Heart left ventricle (tissue), 16 donors: ENCODE measurements around the gene CABLES2. TPM values are rescaled to one million over a fixed set of nuclear protein-coding genes. Genes with fewer than 3 reads are reported as not detected.

Source experiments
- ATAC-seq, 4 donors: fragments of 200-7000 bp; cut with Tn5 transposase; one replicate each; pipeline ENCODE4 v1.9.1; 2020 to 2022; ENCODE audit warnings: moderate library complexity in 4 of 4, mild to moderate bottlenecking in 3 of 4, moderate number of reproducible peaks in 1 of 4
- DNase-seq, 5 donors: peaks; one replicate each; pipeline ENCODE4 v3.0.0-alpha.2; 2020
- H3K27ac ChIP-seq, 12 donors: fragments of 200-600 bp; sonication (generic) in 4 of 12; one replicate each; pipeline versions ENCODE4 v1.5.0 to v1.8.0; 2016 to 2022; ENCODE audit warnings: mild to moderate bottlenecking in 2 of 12
- H3K27me3 ChIP-seq, 9 donors: fragments of 200-600 bp; sonication (generic) in 2 of 9; one replicate each; pipeline versions ENCODE4 v1.5.1 to v1.8.0; 2016 to 2022; ENCODE audit warnings: mild to moderate bottlenecking in 3 of 9
- H3K36me3 ChIP-seq, 9 donors: fragments of 200-600 bp; sonication (generic) in 2 of 9; one replicate each; pipeline versions ENCODE4 v1.5.0 to v1.8.0; 2018 to 2022; ENCODE audit warnings: mild to moderate bottlenecking in 2 of 9
- H3K4me1 ChIP-seq, 12 donors: fragments of 200-600 bp; sonication (generic) in 4 of 12; one replicate each; pipeline versions ENCODE4 v1.5.0 to v1.8.0; 2016 to 2022; ENCODE audit warnings: mild to moderate bottlenecking in 3 of 12
- H3K4me3 ChIP-seq, 12 donors: fragments of 200-600 bp; sonication (generic) in 4 of 12; one replicate each; pipeline versions ENCODE4 v1.5.0 to v1.8.0; 2017 to 2022; ENCODE audit warnings: mild to moderate bottlenecking in 9 of 12, moderate library complexity in 4 of 12
- H3K9me3 ChIP-seq, 12 donors: fragments of 200-600 bp; sonication (generic) in 4 of 12; one replicate each; pipeline versions ENCODE4 v1.5.0 to v1.8.0; 2016 to 2022; ENCODE audit warnings: mild to moderate bottlenecking in 1 of 12
- CTCF ChIP-seq, 12 donors: fragments of 200-600 bp; sonication (generic) in 4 of 12; IDR thresholded peaks; one replicate each; pipeline versions ENCODE4 v1.5.0 to v1.8.0; 2018 to 2022; ENCODE audit warnings: antibody characterized with exemption in 12 of 12, mild to moderate bottlenecking in 5 of 12
- POLR2A ChIP-seq, 2 donors: fragments of 450-650 bp; IDR thresholded peaks; one replicate each; pipeline ENCODE4 v1.6.1; 2017; ENCODE audit warnings: antibody characterized with exemption in 2 of 2, mild to moderate bottlenecking in 2 of 2, moderate library complexity in 2 of 2
- WGBS, 4 donors: extraction: QIAGEN DNeasy Blood & Tissue Kit in 2 of 4; methylation state at CpG; one replicate each; pipeline versions ENCODE4 v1.1.5 to v1.1.7; 2013 to 2018; 5-methylcytosine and 5-hydroxymethylcytosine counted together
- intact Hi-C, 10 donors: fragments of 100-400 bp; cut with DNase I; formaldehyde crosslinking; loops; one replicate each; pipeline versions ENCODE4 v1.11.1 to v1.14.2; 2022
- polyA plus RNA-seq, 2 donors: library from polyadenylated mRNA; stranded (reverse); fragments of 200-250 nt; gene quantifications; one replicate each; pipeline ENCODE4 v1.2.3, GENCODE V29; 2013
- total RNA-seq, 9 donors: library from RNA; depleted of rRNA in 2 of 9; stranded (reverse); fragments of >200 nt in 2 of 9; fragmentation: NEBNext Ultra II Directional in 3 of 9; extraction: Animal tissue kit (Norgen Biotek cat#: 25700) in 3 of 9; gene quantifications; one replicate each; pipeline versions ENCODE4 v1.1.0 to v1.2.4, GENCODE V29; 2016 to 2023
- donor health status: ischemic (EF 13 %, LVEDD 7.1; RV severe dilation, severe dysfunction).
- donor health status: healthy with polysubstance abuse.
- donor health status: DM: no; HTN: yes; CAD: no.
- donor health status: DM: no; HTN: no; CAD: no.
- donor health status: ischemic (EF 25% LVEDD 6.9; RV normal size, moderate dysfunction).
- donor health status: ischemic (EF 25% LVEDD 5.7; RV mildly dilated, moderate dysfunction).
- donor health status: healthy.
- donor health status: DM: yes; HTN: yes; CAD: no.
- donor health status: ischemic (EF 35%, LVEDD 5.7; RV mildly dilated, moderate dysfunction).
- donor health status: nonischemic (EF 11% LVEDD 7.7; RV severe dilation, severe dysfunction).
- donor health status: DM: yes; HTN: yes; CAD: no.
- donor health status: PGD.
- donor health status: ischemic (EF 29% LVEDD 5.4; RV normal size, mild dysfunction).
- donor health status: nonischemic (EF 23%, LVEDD 6.1; RV moderate dilation, normal function).

Gene CABLES2
- total and polyA plus RNA-seq, 11 donors: 2.9 to 12.0 (median 8.8) TPM

DNA sequence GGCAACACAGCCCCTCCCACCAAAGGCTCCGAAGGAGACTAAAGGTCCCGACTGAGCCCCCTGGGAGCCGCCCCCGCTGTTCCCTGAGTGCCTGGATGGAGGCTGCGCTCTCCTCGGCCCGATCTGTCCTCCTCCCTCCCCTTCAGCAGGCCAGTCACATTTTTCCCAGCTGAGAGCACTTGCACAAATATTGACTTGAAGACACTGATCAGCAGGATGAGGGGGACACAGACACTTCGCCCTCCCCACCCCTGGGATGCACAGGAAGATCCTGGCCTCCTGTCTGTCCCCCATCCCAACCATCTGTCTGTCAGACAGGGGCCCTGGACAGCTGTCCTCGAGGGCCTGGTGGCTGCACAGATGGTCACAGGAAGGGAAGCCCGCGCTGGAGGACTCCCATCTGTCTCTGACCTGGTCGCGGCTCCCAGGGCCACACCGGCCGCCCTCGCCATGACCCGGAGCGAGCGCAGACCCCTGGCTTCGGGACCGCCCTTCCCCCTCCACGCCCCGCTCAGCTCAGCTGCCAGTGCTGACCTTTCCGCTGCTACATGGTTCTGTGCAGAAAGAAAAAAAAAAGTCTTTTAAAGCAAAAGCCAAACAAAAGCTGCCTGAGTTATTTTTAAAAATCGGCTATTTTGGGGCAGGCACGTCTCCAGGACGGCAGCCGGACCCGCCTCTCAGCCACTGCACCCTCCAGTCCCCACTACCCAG lies 51.1 kb downstream of the CABLES2 start:
- WGBS, 4 donors: 9 to 28% (median 13%) methylated on average over 16 to 29 of the region's 29 CpGs
- intact Hi-C loops: loop anchor here in 4 of 10 donors (2.0 to 10.0 kb wide), 4 partner anchors 25 to 54 kb away; partner anchors contain the start of gene ADRM1 (in 2 of the 4)

GRCh38 chr20:62355516-62355877 lies 51.6 kb downstream of the CABLES2 start:
- Histone ChIP-seq H3K9me3 (no peaks in the 10 kb centered on the region), H3K27ac (peak overlapping the region; percentile 69 to 97 (median 93)), H3K4me3 (peak overlapping the region in 9 of 12 donors; percentile 12 to 48 (median 36)), H3K4me1 (peaks cover 32 to 82% (median 69%) of the 10 kb centered on the region in 12 donors), H3K27me3 (peaks cover 0 to 4% (median 0%) of the 10 kb centered on the region in 9 donors), H3K36me3 (peaks cover 0 to 25% (median 14%) of the 10 kb centered on the region in 9 donors)
- TF ChIP-seq CTCF (IDR thresholded peaks at IDR 0.05) (no peak), POLR2A (IDR thresholded peaks at IDR 0.05) (no peak)
- peak; percentile 9 to 46 (median 35) for ATAC-seq
- 0 to 28% (median 14%) methylated on average over 2 to 11 of the region's 11 CpGs for WGBS, 4 donors
- peak; percentile 74 to 82 (median 79) for DNase-seq
- intact Hi-C loops: loop anchor here in 2 of 10 donors (5.0 to 10.0 kb wide), 2 partner anchors 51 to 53 kb away; partner anchors contain the start of gene ADRM1 (in 2 of the 2)

More for the DNA sequence above, 51.1 kb downstream of the CABLES2 start:
- peaks cover 32 to 87% (median 72%) of the 10 kb centered on the region in 12 donors for H3K4me1 ChIP-seq
- ATAC-seq: peak in 3 of 4 donors; percentile 6 to 16 (median 9)
- TF ChIP-seq CTCF (IDR thresholded peaks at IDR 0.05) (no peak), POLR2A (IDR thresholded peaks at IDR 0.05) (no peak)
- H3K36me3 ChIP-seq: peaks cover 0 to 20% (median 9%) of the 10 kb centered on the region in 9 donors
- peak; percentile 77 to 85 (median 80) for DNase-seq
- H3K9me3 ChIP-seq: no peaks in the 10 kb centered on the region
- peaks cover 0 to 4% (median 0%) of the 10 kb centered on the region in 9 donors for H3K27me3 ChIP-seq
- H3K4me3 ChIP-seq: peak overlapping the region in 10 of 12 donors; percentile 2 to 48 (median 35)
- peak overlapping the region; percentile 69 to 97 (median 93) for H3K27ac ChIP-seq

DNA sequence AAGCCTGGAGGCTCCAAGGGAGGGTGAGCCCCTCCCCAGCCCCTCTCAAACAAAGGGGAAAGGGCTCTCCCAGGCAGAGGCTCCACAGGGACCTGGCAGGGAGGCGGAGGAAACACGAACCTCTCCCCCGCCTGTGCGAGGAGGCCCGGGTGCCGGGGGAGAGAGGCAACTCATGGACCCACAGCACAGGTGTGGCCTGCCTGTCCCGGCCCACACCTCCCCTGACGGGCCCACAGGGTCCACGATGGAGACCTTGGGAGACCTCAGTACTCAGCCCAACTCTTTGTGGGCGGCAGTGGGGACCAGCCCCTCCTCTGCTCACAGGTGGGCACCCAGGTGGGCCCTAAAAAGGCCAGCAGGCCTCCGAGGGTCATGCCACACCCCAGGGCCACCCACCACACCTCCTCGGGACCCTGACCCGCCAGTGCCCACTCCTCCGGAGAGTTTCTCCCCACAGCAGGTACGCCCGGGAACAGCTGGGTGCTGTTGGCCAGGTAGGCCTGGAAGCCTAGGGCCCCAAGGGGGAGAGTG lies 52.2 kb downstream of the CABLES2 start:
- peaks cover 0 to 31% (median 21%) of the 10 kb centered on the region in 9 donors for H3K36me3 ChIP-seq
- WGBS, 4 donors: 60 to 85% (median 66%) methylated on average over 8 to 16 of the region's 16 CpGs
- ATAC-seq (no peak), DNase-seq (peak in 3 of 5 donors; percentile 25 to 63 (median 38))
- peaks cover 0 to 4% (median 0%) of the 10 kb centered on the region in 9 donors for H3K27me3 ChIP-seq
- no peaks in the 10 kb centered on the region for H3K9me3 ChIP-seq
- H3K4me1 ChIP-seq: peaks cover 32 to 79% (median 68%) of the 10 kb centered on the region in 12 donors
- peak overlapping the region in 5 of 12 donors; percentile 13 to 48 (median 41) for H3K4me3 ChIP-seq
- H3K27ac ChIP-seq: peak overlapping the region; percentile 69 to 97 (median 93)
- intact Hi-C loops: loop anchor here in 5 of 10 donors (5.0 to 10.0 kb wide), 4 partner anchors 43 to 53 kb away; partner anchors contain the start of gene ADRM1 (in 3 of the 5)
- TF ChIP-seq CTCF (IDR thresholded peaks at IDR 0.05) (no peak), POLR2A (IDR thresholded peaks at IDR 0.05) (no peak)
